GM18873 (cell line): ENCODE measurements around the gene MR1.
A peak's percentile ranks its signal among the peaks of the same experiment; 100 is the strongest.

Experiments
- ATAC-seq: cut with Tn5 transposase; IDR thresholded peaks from one replicate; pipeline ENCODE4 v1.9.1; 2021; ENCODE audit warnings: mild to moderate bottlenecking, moderate library complexity, moderate number of reproducible peaks; ENCODE audit not compliant: unreplicated experiment, low FRiP score

MR1 gene

GRCh38 chr1:181089017-181089675 is 55.4 kb downstream of the MR1 start:
- ATAC-seq: peak; percentile 0

GRCh38 chr1:181089676-181090544 is 56.1 kb downstream of the MR1 start:
- peak; percentile 30 for ATAC-seq

DNA sequence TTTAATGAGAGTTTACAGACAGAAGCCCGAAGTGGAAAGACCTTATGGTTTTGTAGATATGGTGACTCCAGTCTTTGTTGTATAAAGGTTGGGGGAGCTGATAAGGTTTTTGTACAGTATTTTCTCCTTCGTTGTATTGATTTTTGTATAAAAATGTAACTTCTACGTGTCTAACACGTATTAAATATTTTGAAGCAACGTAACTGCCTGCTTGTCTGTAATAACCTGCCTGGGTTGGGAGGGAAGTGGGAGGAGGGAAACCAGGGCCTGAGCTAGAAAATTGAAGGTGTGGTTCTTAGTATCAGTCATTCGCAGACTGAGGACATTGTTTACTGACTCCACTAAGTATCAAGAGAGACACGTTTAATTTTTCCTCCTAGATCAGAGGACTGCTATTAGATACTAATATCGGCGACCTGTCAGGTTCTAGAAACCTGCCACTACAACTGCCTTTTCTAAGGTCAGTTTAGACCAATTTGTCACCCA is 56.9 kb downstream of the MR1 start:
- no peak for ATAC-seq

DNA sequence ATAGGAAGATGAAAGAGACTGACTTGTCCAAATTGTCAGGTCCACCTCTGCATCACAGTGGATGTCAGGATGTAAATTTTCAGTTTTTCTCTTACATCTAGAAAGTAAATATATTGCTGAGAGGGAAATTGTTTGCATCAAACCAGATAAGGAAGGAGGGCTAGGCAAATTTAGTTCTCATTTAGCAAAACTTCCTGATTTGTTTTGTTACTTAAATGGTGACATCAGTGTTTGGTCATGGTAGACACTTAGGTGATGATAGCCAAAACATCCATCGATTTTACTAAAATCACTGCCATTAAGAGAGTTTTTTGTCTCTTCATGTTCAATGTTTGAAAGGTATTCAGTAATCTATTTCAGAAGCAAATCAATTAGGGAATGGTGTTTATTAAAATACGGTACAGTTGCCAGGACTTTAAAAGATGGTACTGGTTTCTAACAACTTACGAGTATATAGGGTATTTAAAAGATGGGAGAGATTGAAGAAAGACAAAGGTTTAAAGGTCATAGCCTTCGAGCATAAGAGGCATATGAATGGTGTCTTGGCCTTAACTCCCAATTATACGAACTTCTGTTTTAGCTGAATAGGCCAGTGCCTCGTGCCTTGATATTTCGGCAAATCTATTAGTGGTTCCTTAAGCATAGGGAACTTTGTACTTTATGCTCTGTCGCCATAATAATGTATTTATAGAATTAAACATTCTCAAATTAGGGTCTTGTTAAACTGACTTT is 57.7 kb downstream of the MR1 start:
- ATAC-seq: no peak

DNA sequence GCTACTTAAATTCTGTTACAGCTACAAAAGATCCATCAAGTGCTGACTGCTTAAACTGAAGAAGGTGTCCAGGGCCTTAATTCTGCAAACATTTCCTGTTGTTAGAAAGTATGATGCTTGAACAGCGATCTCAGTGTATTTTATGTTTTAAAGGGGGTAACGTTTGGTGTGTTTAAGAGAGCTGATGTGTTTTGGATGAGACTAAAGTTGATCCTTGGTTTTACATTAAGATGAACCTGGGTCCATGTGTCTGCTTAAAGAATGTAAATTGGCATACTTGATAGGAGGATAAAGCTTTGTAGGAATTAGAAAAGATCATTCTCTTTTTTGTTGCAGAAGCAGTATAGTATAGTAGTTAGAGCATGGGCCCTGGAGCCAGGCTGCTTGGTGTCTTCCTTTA is 58.3 kb downstream of the MR1 start:
- no peak for ATAC-seq

DNA sequence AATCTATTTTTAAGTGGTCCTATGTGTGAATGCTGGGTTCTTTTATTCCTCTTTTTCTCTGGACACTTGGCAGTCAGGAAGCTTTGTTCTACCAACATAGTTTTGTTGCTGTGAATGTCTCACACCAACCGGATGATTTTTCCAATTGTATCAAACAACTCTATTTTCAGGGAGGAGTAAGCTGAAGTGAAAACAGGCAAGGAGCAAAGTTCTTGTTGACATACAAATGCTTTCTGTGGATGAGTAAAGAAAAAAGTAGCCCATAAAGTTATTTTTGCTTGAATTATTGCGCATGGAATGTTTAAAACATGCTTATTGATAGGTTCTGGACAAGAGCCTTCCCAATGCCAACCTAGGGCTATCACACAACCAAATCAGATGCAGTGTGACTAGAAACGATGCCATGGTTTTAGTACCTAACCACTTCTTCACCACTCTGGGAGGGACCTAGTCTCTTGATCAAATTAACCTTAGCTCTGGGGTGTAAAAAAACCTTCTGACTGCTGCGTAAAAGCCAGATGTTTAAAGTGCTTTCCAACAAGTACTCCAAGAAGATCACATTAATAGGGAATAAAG is 59.2 kb downstream of the MR1 start:
- ATAC-seq: no peak

- no peak for ATAC-seq
These were observed 60.8 kb downstream of the MR1 start for GRCh38 chr1:181094416-181095212.

GRCh38 chr1:181095260-181095659 is 61.5 kb downstream of the MR1 start:
- no peak for ATAC-seq

- ATAC-seq: no peak
These were observed 62.0 kb downstream of the MR1 start for GRCh38 chr1:181095763-181096184.

GRCh38 chr1:181097242-181097641 is 63.5 kb downstream of the MR1 start:
- no peak for ATAC-seq

DNA sequence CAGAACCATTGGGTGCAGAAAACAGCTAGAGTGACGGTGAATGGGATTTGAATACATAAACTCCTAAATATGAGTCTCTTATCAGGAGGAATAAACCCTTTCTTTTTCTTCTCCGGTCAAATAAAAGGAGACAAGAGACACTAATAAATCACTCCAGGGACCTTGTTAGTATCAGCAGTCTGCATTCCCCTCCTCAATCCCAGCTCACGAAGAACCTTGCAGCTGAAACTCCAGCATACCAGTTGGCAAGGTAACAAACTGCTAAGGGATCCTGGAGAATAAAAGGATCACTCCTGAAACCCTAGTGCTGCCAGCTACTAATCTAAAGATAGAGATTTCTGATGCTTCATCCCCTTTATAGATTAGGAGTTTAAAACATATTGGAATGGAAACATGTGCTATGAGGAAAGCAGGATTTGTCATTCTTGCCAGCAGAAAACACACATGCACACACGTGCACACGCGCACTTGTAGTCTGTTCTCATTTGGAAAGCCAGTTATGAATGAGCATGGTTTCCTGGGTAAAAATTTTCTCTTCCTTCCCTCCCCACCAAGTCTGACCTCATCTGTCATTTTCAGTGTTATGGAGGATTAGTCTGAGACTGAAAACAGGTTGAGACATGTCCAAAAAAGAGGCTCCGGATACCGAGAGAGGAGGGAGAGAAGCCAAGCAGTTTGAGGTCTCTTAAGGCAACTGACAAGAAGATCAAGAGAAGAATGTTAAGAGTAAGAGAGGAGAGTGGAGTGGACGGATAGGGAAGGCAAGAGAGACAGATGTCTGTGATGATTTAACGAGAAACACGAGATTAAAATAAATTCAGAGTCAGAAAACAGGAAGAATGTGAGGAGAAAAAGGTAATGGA is 65.6 kb downstream of the MR1 start:
- ATAC-seq: peak; percentile 56

GRCh38 chr1:181100015-181100905 is 66.5 kb downstream of the MR1 start:
- ATAC-seq: no peak

DNA sequence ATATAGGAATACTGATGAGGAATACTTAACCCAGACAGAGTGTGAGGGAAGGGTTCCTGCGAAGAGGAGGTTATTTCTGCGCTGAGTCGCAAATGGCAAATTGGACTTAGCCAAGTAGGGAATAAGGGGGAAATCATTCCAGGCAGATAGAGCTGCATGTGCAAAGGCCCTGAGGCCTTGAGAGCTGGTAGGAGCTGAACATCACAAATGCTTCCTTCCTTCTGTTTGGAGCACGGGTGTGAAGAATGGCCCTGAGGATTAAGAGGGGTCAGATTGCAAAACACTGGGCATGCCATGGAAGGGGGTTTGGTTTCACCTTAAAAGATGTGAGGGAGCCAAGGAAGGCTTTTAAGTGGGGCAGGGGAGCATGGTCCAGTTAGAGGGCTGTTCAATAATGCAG is 67.2 kb downstream of the MR1 start:
- no peak for ATAC-seq

- no peak for ATAC-seq
These were observed 67.9 kb downstream of the MR1 start for GRCh38 chr1:181101581-181102226.

GRCh38 chr1:181102841-181103240 is 69.1 kb downstream of the MR1 start:
- ATAC-seq: no peak

DNA sequence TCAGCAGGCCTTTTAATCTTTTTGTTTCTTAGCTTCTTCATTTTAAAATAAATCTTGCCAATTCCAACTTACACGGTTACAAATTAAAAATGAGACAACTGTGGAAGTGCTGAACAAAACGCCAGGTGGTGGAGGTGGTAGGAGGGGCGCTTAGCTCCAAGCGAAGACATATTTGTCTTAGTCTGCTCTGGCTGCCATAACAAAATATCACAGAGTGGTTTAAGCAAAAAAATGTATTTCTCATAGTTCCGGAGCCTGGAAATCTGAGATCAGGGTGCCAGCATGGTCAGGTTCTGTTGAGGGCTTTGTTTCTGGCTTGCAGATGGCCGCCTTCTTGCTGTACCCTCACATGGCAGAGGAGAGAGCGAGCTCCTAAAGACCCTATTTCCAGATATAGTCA is 69.6 kb downstream of the MR1 start:
- no peak for ATAC-seq

DNA sequence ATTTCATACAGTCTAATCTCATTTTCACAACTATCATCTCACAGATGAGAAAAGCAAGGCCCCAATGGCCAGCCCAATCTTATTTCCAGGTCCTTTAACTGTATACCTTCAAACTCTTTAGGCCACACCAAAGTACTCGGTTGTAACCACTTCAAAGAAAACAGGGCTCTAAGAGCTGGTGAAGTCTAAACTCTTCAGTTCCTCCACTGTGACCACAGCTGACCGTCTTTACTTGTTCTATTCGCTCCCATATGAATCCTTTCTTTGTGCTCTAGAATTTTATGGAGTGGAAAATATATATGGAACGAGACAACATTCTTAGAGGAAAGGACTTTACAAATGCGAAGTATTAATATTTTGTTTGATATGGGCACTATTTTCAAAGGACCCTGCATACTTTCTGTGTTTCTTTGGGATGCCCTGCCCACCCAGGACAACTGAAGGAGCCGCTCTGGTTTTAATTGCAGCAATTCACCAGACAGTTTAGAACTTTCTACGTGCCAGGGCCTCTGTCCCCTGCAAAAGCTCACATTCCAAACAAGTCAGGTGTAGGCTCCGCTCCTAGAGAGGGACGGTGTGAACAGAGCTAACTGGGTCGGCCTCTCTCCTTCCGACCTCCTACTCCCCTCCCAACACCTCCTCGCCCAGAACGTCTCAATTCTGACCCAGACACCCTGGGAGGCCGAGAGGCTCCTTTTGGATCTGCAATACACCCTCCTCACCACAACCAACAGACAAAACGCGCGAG is 70.4 kb downstream of the MR1 start:
- ATAC-seq: no peak
